GM18861 (cell line): ENCODE data around the gene RNU1-2.
"Not testable (repeated sequence)": the region's sequence is repeated elsewhere in the genome, so short reads cannot be mapped to it uniquely, and the experiment has no call there.

Experiments
- ATAC-seq: cut with Tn5 transposase; IDR thresholded peaks from one replicate; pipeline ENCODE4 v1.9.1; 2021; ENCODE audit not compliant: unreplicated experiment

Gene RNU1-2

DNA sequence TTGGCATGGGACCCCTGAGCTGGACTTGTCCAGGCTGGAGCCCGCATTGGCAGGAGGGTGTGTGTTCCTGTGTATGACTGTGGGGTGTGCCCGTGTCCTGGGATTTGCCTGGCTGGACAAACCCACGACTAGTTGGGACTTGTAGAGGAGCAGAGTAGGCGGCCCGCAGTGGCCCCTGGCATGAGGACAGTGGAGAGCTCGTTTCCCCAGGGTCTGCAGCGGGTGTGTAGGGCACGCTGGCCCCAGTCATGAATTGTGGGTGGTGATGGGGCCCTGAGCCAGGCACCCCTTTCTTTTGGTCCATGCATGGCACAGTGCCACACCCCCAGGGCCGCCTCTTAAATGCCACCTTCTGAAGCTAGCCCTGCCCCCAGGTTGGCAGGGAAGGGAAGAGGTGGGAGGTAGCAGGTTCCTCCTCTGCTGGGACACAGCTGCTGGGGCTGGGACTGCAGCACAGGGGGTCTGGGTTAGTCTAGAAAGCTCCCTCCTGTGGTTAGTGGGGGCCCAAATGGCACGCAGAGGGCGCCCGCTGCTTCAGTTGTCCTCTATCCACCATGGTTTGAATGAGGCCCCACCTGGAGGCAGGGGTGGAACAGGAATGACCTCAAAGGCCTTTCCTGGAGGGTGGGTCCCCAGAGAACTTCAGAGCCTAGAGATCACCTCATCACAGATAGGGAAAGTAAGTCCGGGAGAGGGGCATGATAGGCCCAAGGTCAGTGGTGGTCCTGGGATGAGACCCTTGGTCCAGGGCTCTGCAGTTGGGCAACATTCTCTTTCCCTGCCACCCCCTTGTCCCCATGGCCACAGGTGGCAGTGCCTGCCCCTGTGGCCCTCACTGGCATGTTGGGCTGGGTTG, 30.1 kb downstream of the RNU1-2 start:
- ATAC-seq = no peak

DNA sequence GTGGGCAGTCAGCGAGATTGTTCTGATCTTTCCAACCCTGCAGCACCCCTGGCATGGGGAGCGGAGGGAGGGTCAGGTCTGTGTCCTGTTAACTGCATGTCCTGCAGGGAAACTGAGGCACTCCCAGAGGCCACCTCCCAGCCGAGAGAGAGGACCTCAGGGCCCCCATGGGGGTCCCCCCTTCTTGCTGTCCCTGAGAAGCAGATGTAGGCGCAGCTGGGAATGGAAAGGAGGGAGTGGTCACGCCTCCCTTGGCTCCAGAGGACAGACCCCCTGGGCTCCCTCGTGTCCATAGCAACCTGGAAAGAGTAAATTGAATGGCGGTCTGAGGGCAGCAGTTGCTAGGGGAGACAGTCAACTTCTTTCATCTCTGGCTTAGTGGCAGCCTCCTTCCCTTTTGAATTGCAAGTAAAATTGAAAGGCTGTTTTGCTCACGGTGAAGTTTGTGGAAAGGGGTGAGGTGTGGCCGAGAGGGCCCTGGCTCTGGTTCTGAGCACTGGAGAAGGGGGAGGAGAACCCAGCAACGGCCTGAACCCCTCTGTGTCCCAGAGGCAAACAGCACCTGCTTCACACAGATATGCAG, 30.8 kb downstream of the RNU1-2 start:
- ATAC-seq = no peak

DNA sequence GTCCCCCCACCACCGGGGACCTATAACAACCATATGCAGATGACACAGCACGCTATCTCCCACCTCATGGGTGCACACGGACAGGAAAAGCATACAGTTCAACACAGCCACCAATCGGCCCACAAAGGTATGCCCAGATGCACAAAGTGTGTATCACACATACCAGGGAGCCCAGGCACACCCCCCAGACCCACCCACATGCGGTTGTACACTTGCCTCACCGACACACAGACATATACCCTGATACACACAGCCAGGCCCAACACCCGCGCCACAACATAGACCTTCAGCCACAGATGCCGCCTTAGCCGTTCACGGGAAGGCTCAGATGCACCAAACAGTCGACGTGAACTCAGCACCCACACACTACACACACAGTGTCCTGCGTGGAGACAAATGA, 31.5 kb downstream of the RNU1-2 start:
- no peak for ATAC-seq

DNA sequence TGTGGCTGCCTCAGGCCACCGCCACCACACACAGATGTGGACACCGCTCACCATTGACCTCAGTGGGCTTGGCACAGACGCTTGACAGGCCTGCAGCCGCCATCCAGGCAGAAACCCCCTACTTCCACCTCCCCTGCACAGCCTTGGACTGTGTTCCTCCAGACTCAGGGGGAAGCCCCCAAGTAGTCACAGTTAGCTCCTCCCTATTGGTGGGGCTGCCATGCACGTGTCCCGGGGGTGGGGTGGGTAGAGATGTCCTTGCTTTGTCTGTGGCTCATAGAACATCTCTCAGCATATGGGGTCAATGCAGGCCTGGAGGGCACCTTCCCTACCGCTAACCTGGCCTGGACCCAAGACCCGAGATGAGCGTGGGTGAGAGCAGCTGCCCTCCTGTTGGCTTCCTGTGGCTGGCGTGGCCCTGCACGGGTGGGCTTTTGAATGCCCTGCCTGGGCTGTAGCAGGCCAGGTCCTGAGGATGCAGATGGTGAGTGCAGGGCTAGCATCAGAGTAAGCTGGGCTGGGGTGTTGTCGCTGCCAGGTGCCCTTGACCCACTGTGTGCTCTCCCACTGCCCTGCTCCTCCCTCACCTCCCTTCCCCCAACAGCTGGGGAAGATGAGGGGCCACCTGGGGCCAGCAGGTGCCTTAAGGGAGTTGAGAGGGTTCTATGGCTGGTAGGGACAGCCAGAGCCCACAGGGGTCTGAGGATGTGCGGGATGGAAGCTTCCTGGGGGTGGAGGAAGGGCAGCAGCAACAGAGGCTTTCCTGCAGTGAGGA, 32.1 kb downstream of the RNU1-2 start:
- no peak for ATAC-seq

DNA sequence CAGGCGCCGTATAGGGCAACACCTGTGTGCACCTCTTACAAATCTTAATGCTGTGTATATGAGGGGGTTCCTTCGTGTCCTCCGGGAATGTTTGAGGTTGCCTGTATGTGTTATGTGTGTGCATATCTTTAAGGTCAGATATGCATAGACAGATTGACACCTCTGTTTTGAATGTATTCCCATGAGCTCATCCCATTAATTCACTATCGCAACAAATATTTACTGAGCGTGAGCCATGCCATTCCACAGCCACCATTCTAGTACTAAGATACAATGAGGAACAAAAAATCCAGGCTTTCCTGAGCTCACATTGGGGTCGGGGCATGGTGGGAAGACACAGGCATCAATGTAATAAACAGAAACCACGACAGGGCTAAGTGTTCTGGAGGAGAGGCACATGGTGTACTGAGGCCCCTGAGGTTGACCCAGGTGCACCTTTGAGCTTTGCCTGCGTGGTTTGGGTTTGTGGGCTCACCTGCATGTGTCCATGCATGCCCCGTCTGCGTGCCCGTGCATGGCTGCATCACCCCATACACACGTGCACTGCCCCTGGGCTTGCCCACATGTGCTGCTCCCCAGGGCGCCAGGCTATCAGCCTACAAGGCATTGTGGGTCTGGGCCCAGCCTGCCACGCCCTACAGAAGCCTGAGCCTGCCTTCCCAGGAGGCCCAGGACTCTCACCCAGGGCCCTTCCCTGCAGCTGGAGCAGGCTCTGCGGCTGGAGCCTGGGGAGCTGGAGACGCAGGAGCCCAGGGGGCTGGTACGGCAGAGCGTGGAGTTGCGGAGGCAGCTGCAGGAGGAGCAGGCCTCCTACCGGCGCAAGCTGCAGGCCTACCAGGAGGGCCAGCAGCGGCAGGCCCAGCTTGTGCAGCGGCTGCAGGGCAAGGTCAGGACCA, 33.6 kb downstream of the RNU1-2 start:
- ATAC-seq = not testable (repeated sequence)

DNA sequence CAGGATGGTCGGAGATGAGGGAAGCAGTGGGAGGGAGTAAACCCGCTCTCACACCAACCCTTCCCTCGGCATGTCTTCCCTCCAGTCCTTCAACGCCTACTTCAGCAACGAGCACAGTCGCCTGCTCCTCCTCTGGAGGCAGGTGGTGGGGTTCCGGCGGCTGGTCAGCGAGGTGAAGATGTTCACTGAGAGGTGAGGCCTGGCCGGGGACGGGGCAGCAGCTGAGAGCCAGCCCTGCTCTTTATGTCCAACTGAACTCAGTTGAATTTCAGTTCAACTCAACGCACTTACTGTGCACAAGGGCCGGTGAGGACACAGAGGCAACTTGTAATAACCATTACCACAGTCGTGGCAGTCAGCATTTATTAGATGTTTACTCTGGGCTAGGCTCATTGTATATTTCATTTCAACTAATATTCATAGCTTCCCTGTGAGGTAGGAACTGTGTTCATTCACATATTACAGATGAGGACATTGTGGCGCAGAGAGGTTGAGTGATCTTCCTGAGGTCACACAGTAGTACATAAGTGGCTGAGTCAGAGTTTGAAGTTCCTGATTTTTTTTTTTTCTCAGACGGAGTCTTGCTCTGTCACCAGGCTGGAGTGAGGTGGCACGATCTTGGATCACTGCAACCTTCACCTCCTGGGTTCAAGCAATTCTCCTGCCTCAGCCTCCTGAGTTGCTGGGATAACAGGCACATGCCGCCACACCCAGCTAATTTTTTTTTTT, 35.6 kb downstream of the RNU1-2 start:
- not testable (repeated sequence) for ATAC-seq

DNA sequence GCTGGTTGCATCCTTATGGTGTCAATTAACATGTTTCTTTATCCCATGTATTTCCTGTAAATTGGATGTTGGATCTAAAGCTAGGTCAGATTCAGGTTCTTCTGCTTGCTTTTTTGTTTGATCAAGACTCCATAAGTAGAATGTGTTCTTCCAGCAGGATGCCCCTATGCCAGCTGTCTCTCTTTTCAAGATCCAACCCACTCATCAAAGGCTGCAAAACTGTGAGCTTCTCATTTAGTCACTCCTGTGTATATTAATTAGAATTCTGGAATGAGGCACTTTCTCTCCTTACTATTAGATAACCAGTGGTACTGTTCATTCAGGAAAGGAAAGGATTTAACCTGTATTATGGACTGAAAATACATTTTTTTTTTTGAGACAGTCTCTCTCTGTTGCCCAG, 38.2 kb downstream of the RNU1-2 start:
- ATAC-seq = not testable (repeated sequence)

DNA sequence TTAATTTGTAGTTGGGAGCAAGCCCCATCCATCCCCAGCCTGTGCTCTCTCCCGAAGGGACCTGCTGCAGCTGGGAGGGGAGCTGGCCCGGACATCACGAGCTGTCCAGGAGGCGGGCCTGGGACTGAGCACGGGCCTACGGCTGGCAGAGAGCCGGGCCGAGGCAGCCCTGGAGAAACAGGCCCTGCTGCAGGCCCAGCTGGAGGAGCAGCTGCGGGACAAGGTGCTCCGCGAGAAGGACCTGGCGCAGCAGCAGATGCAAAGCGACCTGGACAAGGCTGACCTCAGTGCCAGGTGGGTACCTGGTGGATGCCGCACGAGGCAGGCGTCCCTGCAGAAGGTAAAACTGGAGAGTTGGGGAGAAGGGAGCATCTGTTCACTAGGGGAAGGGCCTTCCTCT, 40.8 kb downstream of the RNU1-2 start:
- ATAC-seq = not testable (repeated sequence)

DNA sequence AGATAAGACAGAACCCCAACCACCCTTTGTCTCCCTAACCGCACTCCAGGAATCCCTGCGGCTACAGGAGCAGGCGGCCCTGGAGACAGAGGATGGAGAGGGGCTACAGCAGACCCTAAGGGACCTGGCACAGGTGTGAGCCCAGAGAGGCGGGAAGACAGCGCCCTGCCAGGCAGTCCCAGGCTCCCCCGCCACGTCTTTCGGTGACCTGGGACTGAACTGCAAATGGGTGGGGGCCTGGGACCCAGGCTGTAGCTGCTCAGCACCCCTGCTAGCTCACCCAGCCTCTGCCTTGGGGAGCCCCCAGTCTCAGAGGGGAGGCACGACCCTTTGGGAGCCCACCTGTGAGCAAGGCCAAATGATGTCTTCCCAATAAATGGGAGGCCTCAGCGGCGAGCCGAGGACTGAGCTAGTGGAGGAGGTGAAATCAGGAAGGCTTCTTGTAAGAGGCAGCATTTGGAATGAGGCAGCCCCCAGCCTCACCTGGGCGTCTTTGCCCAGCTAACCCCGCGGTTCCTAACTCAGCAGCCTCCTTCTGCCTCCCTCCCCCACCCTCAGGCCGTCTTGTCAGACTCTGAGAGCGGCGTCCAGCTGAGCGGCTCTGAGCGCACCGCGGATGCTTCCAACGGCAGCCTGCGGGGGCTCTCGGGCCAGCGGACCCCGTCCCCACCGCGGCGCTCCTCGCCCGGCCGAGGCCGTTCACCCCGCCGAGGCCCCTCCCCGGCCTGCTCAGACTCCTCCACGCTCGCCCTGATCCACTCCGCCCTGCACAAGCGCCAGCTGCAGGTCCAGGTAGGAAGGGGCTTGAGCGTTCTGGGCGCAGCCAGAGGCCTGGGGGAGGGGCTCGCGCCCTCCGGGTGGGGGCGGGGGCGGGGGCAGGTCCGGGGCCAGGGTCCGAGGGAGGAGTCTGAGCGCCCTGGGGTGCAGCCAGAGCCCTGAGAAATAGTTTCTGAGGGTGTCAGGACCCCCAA, 42.9 kb downstream of the RNU1-2 start:
- ATAC-seq = no peak

DNA sequence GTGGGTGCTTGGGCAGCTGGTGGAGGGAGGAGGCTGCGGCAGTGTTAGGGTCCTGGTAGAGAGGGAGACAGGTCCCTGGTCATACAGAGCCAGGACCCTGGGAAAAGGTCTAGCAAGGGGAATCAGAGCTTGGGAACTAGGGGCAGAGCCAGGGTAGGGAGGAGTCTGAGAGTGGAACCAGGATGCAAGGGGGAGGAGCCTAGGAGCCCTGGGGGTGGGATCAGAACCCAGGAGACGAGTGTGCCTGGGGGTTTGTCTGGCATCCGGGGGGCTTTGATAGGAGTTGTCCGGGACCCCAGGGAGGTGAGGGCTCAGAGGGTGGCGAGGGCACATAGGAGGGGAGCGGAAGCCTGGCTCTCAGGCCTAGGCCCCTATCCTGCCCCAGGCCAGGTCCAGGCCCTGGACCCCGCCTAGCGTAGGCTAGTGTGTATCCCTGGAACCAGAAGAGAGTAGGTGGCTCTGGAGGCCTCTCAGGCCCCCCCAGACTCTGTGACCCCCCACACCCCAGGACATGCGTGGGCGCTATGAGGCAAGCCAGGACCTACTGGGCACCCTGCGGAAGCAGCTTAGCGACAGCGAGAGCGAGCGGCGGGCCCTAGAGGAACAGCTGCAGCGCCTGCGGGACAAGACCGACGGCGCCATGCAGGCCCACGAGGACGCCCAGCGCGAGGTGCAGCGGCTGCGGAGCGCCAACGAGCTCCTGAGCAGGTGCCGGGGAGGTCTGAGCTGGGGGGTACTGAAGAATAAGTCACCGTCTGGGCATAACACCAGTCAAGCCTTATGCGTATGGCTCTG, 43.8 kb downstream of the RNU1-2 start:
- not testable (repeated sequence) for ATAC-seq

DNA sequence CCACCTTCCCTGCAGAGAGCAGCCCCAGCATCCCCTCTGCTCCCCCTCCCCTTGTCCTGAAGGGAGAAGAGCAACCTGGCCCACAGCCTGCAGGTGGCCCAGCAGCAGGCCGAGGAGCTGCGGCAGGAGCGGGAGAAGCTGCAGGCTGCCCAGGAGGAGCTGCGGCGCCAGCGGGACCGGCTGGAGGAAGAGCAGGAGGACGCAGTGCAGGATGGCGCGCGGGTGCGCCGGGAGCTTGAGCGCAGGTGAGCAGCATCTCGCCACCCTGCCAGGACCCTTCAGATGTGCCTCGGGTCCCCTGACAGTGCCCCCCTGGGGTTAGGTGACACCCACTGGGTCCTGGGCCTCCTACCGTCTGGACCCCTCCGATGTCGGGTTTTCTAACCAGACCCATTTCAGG, 48.3 kb downstream of the RNU1-2 start:
- ATAC-seq = no peak

DNA sequence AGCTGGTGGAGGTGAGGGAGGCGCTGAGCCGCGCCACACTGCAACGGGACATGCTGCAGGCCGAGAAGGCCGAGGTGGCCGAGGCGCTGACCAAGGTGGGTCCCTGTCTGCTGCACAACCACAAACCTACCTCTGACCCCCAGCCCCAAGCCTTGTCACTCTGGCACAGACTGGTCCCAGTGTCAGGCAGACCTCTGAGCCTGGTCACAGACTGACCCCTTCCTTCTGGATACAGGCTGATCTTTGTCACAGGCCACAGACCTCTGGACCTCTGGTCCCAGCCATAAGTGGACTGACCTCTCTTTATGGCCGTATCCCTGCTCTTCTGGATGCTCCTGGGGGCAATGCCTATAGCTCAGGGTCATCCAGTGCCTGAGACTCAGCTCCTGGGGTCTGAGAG, 49.7 kb downstream of the RNU1-2 start:
- ATAC-seq = not testable (repeated sequence)
